GM19035 (cell line): ENCODE data around the gene DHX35.
"Not testable (repeated sequence)": the region's sequence is repeated elsewhere in the genome, so short reads cannot be mapped to it uniquely, and the experiment has no call there.

Source experiments
- ATAC-seq: cut with Tn5 transposase; IDR thresholded peaks from one replicate; pipeline ENCODE4 v1.9.1; 2021; ENCODE audit not compliant: unreplicated experiment

Gene DHX35

DNA sequence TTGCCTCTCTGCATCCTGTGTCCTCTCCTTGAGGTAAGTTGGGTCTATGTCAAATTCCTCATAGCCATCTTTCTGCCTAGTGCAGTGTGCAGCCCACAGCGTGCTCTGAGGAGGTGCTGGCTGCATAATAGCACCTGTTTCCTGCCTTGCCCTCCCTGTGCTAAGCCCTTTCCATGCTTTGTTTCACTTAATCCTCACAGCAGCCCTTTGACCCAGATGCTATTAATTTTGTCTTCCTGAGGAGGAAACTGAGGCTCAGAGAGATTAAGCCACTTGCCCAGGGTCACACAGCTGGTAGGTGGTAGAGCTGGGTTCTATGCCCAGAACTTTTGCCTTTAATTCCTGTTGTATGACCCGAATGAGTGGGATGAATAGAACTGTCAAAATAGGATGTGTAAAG is 22.5 kb upstream of the DHX35 start:
- no peak for ATAC-seq

DNA sequence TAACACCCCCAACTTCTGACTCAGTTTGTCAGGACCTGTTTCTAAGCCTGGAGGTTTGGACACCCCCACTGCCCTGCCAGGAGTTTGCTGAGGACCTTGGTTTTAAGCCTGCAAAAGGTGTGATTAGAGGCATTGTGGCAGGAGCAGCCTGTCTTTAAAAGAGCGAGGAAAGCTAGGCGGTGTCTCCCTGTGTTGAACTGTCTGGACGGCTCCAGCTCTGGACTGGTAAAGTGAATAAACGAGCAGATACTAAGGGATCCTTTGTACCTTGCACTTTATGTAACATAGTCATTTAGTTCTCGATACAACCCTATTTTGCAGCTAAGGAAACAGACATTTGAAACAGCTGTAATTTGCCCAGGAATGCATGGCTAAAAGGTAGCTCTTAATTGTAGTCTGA is 21.5 kb upstream of the DHX35 start:
- no peak for ATAC-seq

- no peak for ATAC-seq
Measured at GRCh38 chr20:38941726-38942389, 20.3 kb upstream of the DHX35 start.

- no peak for ATAC-seq
Measured at GRCh38 chr20:38945012-38945411, 17.1 kb upstream of the DHX35 start.

DNA sequence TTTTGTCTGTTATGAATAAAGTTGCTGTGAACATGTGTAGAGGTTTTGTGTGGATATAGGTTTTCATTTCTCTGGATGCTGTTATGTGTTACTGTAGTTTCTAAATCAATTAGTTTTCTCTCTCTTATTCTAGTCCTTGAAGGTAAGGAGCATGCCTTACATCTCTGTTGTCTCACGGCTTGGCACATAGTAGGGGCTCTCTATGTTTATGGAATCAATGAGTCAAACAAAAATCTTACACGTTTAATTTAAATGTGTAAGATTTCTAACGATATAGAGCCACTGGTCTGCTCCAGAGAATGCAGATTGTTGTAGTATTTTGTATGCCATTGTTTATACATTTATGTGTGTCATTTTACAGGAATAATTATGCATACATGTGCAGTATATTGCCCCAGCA is 15.3 kb upstream of the DHX35 start:
- ATAC-seq = no peak

- no peak for ATAC-seq
Measured at GRCh38 chr20:38947931-38948362, 14.2 kb upstream of the DHX35 start.

DNA sequence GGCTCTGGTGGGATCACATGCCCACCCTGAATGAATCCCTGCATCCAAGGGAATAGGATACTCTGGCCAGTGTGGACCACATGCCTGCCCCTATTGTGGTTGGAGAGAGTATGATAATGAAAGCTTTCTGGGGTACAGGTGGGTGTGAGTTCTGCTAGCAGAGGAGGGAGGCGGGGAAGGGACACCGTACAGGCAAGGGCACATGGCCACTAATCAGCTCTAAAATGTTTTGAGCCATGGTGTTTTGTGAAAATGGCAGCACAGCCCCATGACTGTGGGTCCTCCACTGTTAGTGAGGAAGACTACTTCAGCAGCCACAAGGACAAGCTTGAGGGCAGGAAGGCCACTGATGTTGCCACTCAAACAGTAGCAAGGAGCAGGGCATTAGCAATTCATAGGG is 11.9 kb upstream of the DHX35 start:
- no peak for ATAC-seq

DNA sequence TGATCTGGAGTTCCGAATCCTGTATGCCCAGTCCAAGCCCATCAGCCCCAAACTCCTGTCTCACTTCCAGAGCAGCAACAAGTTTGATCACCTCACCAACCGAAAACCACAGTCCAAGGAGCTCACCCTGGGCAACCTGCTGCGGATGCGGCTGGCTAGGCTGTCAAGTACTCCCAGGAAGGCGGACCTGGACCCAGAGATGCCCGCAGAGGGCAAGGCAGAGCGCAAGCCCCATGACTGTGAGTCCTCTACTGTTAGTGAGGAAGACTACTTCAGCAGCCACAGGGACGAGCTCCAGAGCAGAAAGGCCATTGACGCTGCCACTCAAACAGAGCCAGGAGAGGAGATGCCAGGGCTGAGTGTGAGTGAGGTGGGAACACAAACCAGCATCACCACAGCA is 10.5 kb upstream of the DHX35 start:
- ATAC-seq = no peak

DNA sequence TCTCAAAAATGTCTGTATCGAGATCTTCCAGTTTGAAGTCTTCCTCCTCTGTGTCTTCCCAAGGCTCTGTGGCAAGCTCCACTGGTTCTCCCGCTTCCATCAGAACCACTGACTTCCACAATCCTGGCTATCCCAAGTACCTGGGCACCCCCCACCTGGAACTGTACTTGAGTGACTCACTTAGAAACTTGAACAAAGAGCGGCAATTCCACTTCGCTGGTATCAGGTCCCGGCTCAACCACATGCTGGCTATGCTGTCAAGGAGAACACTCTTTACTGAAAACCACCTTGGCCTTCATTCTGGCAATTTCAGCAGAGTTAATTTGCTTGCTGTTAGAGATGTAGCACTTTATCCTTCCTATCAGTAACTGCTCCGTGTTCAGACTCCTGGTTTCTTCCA is 10.0 kb upstream of the DHX35 start:
- no peak for ATAC-seq

DNA sequence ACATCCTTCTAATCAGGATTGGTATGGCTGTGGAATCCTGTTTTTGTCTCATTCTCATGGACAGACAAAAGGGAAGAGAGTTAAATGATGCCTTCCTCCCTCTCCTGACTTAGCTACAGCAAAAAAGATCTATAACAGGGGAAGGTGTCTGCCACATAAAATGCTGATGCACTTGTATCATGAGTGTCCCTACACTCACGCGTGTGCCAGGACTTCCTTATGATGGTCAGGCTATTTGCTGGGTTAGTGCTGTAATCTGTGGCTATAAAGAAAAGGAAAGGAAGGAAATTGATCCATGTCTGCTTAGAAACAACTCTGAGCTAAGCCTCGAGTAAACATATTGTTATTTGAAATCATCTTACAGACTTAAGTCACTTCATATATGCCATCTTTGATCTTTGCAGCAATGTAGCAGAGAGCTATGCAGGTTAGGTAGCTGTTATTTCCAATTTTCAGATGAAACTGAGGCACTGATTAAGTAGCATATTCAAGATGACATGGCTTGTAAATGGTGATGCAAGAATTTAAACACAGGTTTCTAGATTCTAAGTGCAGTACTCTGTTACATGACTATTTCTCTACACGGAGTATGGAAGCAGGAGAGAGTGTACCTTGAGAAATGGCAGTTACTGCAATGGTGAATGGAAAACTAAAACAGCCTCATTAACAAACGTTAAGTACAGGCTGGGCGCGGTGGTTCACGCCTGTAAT is 8.4 kb upstream of the DHX35 start:
- ATAC-seq = no peak

- ATAC-seq = no peak
Measured at GRCh38 chr20:38957235-38957876, 4.8 kb upstream of the DHX35 start.

DNA sequence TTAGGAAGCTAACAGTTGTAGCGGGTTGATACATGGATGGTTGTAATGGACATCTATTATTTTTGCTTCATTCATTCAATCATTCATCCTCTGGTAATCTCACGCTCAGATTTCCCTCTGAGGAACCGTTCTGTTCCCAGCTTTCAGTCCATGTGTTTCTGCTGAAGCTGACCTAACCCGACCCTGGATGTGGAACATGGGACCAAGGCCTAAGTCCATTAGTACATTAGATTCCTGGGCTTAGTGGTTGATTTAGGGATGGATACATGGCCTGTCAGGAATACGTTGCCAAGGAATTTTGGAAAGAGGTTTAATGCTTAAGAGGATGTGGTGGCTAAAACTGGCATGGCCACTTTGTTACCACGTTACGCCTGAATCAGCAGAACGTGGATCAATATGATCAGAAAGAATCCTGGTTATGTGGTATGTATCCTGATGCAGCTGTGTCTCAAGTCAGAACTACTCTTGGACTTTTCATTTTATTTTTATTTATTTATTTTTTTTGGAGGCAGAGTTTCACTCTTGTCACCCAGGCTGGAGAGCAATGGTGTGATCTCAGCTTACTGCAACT is 4.1 kb upstream of the DHX35 start:
- ATAC-seq = no peak

- not testable (repeated sequence) for ATAC-seq
Measured at GRCh38 chr20:38960187-38960687, 1.9 kb upstream of the DHX35 start.

DNA sequence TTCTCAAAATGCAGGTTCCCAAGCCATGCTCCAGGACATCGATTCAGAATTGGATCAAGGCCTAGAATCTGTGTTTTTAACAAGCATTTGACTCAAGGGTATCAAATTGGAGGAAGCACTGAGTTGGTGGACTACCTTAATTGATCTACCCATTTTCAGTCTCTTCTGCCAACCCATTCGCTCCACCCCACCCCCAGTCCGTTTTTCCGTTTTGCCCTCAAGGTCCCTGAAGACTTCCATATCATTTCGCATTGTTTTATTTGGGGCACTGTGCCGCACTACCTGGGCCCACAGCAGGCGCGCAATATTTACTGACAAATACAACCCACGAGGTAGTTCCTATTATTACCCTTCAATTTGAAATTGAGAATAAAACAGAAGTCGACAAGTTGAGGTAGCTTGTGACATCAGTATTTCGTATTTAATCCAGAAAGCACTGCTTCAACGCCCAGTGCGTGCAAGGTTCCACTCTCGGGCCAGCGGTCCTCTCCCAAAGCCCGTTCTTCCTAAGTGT is 557 bp upstream of the DHX35 start:
- peak; percentile 3 for ATAC-seq

GRCh38 chr20:38962928-38963401 is 821 bp downstream of the DHX35 start:
- ATAC-seq = no peak

- ATAC-seq = no peak
Measured at GRCh38 chr20:38963745-38964144, 1.6 kb downstream of the DHX35 start.

GRCh38 chr20:38965264-38965663 is 3.1 kb downstream of the DHX35 start:
- ATAC-seq = no peak

- no peak for ATAC-seq
Measured at GRCh38 chr20:38968090-38968489, 5.9 kb downstream of the DHX35 start.

- no peak for ATAC-seq
Measured at GRCh38 chr20:38969708-38970107, 7.6 kb downstream of the DHX35 start.

GRCh38 chr20:38970302-38970701 is 8.2 kb downstream of the DHX35 start:
- ATAC-seq = no peak

DNA sequence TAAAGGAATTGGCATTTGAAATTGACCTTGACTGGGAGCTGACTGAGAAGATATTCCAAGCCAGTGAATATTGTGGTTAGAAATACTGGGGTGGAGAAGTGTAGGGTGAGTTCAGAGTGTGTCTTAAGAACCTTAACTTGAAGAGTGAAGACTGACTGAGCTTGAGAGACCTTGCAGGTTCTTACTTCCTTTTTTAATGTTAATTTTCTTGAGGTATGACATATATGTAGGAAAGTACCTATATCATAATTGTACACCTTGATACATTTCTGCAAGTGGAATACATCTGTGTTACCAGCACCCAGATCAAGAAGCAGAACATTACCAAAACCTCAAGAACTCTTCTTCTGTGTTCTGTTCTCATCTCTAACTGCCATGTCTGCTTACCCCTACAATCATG is 11.0 kb downstream of the DHX35 start:
- no peak for ATAC-seq
